CD4-positive, alpha-beta T cell treated with Interleukin-17A for 1 hour (primary cell): ENCODE results near the gene CACNA1E.
"Not testable (repeated sequence)": the region's sequence is repeated elsewhere in the genome, so short reads cannot be mapped to it uniquely, and the experiment has no call there.

Source experiments
- DNase-seq: peaks from one replicate; pipeline ENCODE4 v3.0.0-alpha.2; 2020

CACNA1E gene

GRCh38 chr1:181832173-181832880 is 349.0 kb downstream of the CACNA1E start:
- not testable (repeated sequence) for DNase-seq

GRCh38 chr1:181846001-181846645 is 362.8 kb downstream of the CACNA1E start:
- no peak for DNase-seq

- no peak for DNase-seq
Measured at GRCh38 chr1:181846681-181847080, 363.4 kb downstream of the CACNA1E start.

- DNase-seq, result no peak
Measured at GRCh38 chr1:181849071-181849470, 365.8 kb downstream of the CACNA1E start.

GRCh38 chr1:181854212-181854611 is 370.9 kb downstream of the CACNA1E start:
- DNase-seq, result not testable (repeated sequence)

GRCh38 chr1:181855380-181855779 is 372.1 kb downstream of the CACNA1E start:
- DNase-seq, result no peak
